HG03457 (cell line): ENCODE measurements around the gene JMJD1C.
"Not testable (repeated sequence)": the region's sequence is repeated elsewhere in the genome, so short reads cannot be mapped to it uniquely, and the experiment has no call there.

Experiments used
- ATAC-seq: cut with Tn5 transposase; IDR thresholded peaks from one replicate; pipeline ENCODE4 v1.9.1; 2021; ENCODE audit warnings: moderate number of reproducible peaks; ENCODE audit not compliant: unreplicated experiment

The JMJD1C gene, protein sequence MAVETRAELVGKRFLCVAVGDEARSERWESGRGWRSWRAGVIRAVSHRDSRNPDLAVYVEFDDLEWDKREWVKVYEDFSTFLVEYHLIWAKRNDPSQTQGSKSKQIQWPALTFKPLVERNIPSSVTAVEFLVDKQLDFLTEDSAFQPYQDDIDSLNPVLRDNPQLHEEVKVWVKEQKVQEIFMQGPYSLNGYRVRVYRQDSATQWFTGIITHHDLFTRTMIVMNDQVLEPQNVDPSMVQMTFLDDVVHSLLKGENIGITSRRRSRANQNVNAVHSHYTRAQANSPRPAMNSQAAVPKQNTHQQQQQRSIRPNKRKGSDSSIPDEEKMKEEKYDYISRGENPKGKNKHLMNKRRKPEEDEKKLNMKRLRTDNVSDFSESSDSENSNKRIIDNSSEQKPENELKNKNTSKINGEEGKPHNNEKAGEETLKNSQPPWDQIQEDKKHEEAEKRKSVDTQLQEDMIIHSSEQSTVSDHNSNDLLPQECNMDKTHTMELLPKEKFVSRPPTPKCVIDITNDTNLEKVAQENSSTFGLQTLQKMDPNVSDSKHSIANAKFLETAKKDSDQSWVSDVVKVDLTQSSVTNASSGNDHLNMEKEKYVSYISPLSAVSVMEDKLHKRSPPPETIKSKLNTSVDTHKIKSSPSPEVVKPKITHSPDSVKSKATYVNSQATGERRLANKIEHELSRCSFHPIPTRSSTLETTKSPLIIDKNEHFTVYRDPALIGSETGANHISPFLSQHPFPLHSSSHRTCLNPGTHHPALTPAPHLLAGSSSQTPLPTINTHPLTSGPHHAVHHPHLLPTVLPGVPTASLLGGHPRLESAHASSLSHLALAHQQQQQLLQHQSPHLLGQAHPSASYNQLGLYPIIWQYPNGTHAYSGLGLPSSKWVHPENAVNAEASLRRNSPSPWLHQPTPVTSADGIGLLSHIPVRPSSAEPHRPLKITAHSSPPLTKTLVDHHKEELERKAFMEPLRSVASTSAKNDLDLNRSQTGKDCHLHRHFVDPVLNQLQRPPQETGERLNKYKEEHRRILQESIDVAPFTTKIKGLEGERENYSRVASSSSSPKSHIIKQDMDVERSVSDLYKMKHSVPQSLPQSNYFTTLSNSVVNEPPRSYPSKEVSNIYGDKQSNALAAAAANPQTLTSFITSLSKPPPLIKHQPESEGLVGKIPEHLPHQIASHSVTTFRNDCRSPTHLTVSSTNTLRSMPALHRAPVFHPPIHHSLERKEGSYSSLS (N-terminal part only)

DNA sequence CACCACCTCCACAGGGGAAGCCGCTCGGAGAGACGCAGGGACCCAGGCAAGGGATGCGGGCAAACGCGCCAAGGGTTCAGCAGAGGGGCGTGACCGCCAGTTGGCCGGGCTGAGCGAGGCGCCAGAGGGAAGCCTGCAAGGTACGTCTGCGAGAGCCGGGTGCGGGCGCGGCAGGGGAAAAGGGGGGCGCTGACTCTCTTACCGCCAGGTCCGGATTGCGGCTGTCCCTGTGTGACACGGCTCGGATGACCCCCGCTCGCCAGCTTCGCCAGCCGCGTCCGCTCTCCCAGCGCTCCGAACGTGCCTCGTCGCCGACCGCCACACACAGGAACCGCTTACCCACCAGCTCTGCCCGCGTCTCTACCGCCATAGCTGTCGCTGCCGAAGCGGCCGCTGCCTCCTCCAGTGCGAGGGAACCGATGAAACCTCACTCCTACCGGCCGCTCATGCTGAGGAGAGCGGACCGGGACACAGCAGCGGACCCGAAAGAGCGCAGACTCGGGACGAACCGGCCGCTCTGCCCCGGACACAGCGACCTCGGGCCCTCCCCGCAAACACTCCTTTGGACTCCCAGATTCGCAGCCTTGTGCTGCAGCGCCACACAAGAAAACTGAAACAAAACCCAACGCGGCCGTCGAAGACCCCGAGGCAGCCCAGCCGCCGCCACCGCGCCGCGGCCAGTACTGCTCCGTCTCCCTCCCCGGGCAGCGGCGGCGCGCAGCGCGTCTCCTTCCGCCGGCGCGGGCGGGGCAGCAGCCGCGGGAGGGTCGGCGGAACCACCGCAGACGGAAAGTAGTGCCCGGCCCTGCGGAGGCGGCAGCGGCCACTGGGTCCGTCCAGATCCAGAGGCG, at the start of gene JMJD1C:
JMJD1C (minus strand) TSS at position 685 of the 851 bp plus-strand sequence; CDS start at position 370, 315 bp downstream.
- peak; percentile 58 for ATAC-seq

DNA sequence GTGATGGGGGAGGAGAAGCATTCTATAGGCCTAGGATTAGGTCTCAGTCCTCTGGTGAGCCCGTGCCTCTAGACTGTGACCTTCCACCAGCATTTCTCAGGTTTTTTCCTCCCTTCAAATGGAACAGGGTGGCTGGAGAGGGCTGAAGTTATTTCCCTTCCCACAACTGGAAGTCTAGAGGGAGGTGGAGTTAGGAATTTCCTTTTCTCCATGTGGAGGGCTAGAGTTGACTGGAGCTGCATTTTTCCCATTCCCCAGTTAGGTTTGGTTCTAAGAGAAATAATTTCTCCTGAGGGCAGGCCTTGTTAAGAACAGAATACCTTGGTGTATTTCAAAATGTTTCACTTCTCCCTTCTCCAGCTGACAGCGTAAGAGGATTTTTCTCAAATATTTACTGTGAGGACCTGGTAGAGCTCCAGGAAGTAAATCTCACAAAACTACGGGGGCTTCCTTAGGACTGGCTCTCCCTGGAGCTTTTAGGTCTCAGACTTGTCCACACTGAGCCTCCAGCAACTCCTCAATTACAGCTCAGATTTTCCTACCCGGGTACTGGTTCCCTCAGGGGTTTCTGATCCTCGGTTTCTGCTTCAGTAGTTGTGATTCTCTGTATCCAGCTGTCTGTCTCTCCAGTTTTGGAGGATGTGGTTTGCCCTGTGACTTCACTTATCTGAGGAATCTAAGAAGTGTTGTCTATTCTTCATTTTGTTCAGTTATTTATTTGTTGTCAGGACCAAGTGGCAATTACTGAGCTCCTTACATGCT, 49.4 kb upstream of the JMJD1C start:
- no peak for ATAC-seq

DNA sequence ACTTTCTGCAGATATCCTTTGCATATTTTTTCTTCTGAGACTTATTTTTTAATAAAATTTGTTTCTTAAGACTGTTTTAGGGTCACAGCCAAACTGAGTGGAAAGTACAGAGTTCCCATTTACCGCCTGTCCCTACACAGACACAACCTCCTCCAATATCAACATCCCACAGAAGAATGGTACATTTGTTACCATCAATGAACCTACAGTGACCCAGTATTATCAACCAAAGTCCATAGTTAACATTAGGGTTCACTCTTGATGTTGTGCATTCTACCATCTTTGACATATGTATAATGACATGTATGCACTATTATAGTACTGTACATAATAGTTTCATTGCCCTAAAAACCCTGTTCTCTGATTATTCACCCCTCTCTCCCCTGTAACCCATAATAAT, 40.8 kb upstream of the JMJD1C start:
- no peak for ATAC-seq

DNA sequence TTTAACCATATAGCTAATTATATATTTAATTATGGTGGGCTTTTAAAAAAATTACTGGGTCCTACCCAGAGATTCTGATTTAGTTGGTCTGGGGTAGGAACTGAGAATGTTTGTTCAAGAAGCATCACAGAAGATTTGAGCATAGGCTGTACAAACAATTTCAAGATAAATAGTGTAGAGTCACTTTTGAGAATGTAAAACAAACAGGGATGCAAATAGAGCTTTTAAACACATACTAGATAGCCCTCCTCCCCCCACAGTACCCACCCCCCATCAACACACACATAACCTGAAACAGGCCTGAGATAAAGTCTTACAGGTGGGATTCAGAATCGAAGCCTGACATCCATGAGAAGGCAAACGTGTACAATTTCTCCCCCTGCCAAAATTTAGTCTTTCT, 39.8 kb upstream of the JMJD1C start:
- ATAC-seq, result no peak

DNA sequence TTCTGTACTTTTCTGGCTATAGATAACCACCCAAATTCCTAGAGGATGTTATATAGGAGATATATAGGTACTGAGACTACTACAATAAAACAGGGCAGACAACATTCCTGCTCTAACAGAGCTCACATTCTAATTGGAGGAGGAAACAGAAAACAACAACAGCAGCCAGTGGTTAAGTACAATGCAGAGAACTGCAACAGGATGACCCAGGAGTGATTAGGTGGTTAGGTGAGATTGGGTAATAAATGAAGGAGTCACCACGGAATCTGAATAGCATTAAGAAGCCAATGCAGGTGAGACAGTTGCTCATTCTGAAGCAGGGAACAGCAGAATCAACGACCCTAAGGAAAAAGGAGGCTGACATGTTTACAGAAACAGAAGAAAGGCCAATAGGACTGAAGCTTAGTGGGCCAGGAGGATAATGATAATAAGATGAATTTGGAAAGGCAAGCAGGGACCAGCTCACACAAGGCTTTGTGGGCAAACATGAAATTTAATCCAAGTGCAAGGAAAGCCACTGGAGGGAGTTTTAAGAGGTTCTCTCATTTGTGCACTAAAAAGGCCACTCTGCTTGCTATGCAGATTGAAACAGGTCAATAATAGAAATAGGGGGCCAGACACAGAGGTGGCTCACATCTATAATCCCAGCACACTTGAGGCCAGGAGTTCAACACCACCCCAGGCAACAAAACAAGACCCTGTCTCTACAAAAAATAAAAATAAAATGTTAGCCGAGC, 38.5 kb upstream of the JMJD1C start:
- ATAC-seq, result no peak

DNA sequence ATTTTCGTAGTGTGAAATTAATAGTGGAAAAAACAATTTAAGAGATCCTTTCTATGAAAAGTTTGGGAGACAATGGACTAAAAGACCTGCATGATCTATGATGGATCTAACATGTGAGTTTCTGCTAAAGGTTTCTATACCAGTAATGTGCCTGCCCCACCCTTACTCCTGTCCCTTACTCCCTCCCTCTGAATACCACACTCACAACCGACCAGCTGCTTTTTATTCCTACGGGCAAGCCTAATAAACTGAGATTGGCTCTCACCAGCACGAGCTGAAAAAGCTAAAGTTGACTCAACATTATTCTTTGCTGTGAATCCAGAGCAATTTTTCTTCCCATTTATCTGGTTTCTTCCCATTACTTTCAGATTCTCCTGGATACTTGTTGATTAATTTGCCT, 37.6 kb upstream of the JMJD1C start:
- no peak for ATAC-seq

DNA sequence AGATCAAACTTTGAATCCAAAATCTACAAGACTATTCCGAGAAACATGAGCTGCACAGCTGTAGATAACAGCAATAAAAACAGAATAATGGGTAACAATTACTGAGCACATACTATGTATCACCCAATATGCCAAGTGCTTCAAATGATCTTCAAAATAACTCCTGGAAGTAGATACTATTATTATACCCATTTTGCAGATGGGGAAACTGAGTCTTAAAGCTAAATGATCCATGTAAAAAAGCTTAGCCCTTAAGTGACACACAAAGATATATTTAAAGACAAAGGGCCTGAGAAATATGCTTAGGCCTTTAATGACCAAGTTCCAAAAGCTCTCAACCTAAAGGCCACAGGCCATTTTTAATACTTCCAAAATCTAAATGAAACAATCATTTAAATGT, 37.1 kb upstream of the JMJD1C start:
- no peak for ATAC-seq

DNA sequence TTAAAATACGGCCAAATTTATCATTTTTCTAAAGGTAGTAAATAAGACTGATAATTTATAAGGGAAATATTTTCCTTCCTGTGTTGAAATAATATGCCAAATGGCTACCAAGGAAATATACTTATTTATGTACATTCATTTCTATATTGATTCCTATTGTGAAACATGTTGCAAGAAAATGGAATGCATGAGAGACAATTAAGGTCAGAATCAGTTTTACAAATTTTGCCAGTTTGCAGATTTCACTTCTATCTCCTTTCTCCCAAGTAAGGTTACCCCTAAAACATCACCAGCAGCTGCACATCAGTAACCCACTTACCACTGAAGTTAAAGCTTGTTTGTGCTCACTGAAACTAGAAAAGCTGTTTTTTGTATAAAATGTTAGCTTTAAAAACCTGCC, 36.2 kb upstream of the JMJD1C start:
- ATAC-seq, result no peak

DNA sequence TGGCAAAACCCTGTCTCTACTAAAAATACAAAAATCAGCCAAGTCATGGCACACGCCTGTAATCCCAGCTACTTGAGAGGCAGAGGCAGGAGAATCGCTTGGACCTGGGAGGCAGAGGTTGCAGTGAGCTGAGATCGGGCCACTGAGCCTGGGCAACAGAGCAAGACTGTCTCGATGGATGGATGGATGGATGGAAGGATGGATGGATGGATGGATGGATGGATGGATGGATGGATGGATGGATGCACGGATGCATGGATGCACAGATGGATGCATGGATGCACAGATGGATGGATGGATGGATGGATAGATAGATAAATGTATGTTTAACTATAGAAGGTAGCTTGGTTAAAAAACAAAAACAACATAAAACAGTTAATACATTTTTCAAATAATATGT, 34.8 kb upstream of the JMJD1C start:
- ATAC-seq, result not testable (repeated sequence)

DNA sequence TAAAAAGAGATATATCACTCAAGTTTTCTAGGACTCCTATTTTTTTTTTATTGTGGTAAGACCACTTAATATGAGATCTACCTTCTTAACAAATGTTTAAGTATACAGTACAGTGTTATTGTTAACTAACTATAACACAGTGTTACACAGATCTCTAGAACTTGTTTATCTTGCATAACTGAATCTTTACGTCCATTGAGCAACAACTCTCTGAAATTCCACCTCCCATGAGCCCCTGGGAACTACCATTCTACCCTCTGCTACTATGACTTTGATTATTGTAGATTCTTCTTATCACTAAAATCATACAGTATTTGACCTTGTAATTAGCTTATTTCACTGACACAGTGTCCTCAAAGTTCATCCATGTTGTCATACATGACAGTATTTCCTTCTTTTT, 32.9 kb upstream of the JMJD1C start:
- ATAC-seq, result no peak

DNA sequence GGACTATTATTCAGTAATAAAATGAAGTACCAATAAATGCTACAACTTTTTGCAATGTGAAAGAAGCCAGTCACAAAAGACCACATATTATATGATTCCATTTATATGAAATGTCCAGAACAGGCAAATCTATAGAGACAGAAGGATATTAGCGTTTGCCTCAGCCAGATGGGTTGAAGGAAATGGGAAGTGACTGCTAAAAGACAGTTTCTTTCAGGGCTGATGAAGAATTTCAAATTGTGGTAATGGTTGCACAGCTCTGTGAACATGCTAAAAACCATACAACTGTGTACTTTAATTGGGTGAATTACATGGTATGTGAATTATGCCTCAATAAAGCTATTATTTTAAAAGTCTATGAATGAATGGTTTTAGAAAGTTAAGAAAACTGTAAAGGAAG, 31.5 kb upstream of the JMJD1C start:
- no peak for ATAC-seq

DNA sequence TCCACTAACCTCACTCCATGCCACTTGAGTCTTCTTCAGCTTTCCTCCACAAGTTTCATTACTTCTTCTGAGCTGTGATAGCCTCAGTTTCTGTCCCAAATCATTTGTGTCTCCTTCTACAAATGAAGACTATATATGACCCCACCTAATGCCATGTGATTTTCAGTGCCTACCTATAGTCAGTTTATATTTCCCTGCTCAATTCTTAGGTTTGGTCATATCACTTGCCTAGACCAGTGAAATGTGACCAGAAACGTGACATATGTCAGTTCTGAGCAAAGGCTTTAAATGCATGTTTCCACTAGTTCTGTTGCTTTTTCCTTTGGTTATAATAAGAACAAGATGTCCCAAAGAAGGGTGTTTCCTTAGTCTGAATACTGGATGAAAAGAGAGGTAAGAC, 30.8 kb upstream of the JMJD1C start:
- ATAC-seq, result no peak

DNA sequence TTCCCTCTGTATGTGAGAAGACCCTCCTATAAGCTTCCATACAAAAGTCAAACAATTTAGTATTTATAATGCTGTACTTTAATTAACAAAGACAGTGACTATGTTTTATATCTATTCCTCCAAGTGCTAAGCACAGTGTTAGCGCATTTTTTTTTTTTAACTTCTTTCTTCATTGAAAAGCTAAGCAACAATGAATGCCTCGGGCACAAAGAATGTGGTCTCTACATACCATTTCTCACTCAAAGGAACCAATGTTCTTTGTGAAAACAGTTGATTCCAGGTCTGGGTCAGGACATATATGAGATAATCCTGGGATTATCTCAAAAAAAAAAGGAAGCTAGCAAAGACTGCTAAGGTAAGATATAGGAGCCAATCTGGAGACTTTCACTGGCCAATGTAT, 29.2 kb upstream of the JMJD1C start:
- ATAC-seq, result no peak

DNA sequence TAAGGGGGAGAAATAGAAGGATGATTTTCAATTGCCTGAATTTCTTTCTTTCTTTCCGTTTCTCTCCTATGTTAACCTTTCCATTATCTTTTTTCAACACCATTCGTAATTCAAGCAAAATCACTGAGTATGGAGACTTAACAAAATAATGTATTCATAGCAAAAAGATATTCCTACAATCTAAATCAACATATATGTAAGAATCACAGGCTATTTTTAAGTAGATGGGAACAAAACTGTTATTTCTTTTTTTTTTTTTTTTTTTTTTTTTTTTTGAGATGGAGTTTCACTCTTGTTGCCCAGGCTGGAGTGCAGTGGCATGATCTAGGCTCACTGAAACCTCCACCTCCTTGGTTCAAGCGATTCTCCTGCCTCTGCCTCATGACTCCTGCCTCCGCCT, 27.2 kb upstream of the JMJD1C start:
- ATAC-seq, result no peak

DNA sequence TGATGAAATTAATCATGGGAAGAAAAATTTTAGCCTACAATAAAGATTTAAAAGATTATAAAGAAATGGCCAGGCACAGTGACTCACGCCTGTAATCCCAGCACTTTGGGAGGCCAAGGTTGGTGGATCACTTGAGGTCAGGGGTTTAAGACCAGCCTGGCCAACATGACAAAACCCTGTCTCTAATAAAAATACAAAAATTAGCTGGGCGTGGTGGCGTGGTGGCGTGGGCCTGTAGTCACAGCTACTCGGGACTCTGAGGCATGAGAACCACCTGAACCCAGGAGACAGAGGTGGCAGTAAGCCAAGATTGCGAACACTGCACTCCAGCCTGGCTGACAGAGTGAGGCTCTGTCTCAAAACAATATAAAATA, 26.5 kb upstream of the JMJD1C start:
- not testable (repeated sequence) for ATAC-seq

DNA sequence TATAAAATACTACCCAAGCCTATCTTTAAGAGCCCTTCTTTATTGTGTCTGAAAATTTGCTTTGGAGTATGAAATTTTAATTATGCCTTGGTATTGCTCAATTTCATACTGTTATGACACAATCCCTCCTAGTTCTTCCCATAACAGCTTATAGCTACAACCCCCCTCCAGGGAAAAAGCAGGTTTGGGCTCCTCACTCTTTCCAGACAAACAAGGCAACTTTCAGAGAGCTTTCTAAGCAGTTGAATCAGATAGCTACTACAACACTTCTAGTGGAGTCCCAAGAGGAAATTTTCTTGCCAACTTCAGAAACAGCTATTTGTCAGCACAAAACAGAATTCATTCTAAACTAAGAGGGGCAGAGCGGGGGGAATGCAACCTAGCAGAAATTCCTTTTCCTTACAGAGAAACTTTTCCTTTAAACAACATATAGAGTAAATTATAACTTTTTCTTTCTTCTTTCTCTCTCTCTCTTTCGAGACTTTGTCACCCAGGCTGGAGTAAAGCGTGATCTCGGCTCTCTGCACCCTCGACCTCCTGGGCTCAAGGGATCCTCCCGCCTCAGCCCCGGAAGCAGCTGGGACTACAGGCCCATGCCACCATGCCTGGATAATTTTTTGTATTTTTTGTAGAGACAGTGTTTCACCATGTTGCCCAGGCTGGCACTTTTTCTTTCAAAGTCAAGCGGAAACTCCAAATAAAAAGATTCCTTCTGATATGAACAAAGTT, 26.0 kb upstream of the JMJD1C start:
- ATAC-seq, result no peak

DNA sequence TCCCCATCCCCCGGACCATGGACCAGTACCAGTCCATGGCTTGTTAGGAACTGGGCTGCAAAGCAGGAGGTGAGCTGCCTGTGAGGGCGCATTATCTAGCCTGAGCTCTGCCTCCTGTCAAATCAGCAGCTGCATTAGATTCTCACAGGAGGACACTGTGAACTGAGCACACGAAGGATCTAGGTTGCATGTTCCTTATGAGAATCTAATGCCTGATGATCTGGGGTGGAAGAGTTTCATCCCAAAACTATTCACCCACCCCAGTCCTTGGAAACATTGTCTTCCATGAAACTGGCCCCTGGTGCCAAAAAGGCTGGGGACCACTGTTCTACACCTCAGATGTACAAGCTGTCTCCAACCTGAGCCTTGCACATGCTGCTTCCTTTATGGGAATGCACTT, 24.1 kb upstream of the JMJD1C start:
- ATAC-seq, result no peak

DNA sequence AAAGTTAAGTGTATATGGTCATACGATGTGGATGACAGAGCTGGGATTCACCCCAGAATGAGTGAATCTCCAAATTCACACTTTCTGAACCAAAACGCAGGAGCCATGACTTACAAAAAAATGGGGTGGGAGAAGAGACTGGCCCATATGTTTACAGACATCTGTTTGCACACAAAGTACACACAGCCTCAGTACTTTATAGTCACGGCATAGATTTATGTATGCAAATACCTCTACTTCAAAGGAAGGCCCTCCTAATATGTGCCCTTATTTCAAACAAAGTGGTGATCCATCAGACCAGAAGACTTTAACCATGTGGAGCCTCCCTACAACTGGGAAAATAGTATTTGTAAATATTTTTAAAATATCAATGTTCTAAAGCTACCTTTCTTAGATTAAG, 22.2 kb upstream of the JMJD1C start:
- ATAC-seq, result no peak
